HepG2 (cell line): Measurements from ENCODE around the gene PPP1R15B.

Source experiments
- HBP1 ChIP-seq: IDR thresholded peaks from 2 replicates; pipeline ENCODE4 v1.6.1; 2016; ENCODE audit warnings: low read depth, control low read depth
- MAX ChIP-seq: IDR thresholded peaks from 2 replicates; pipeline ENCODE4 v1.6.1; 2012; ENCODE audit warnings: inconsistent platforms
- NR2C2 ChIP-seq: sonication (generic); formaldehyde crosslinking; IDR thresholded peaks from 2 replicates; pipeline ENCODE4 v1.4.0; 2020; ENCODE audit warnings: missing genetic modification reagents, mild to moderate bottlenecking, moderate library complexity, borderline replicate concordance
- POLR2A ChIP-seq, 2 experiments: IDR thresholded peaks; 2 replicates each; pipeline ENCODE4 v1.6.1; 2011; ENCODE audit warnings: low read depth in 2 of 2, low read length in 2 of 2, mild to moderate bottlenecking in 1 of 2, moderate library complexity in 1 of 2; ENCODE audit not compliant: insufficient read depth in 1 of 2

- TF ChIP-seq POLR2A (IDR thresholded peaks at IDR 0.05; ENCODE audit: insufficient read depth in 1 of 2, low read depth in 2 of 2, low read length in 2 of 2) = no peak
- TF ChIP-seq MAX = no peak
- TF ChIP-seq NR2C2 (CRISPR knock-in tag) = no peak
- TF ChIP-seq HBP1 = no peak
These were observed 9.9 kb downstream of the PPP1R15B start for GRCh38 chr1:204401730-204402129.
